ENCODE measurements around the gene TBC1D1.
A peak's percentile ranks its signal among the peaks of the same experiment; 100 is the strongest.
"Not testable (repeated sequence)": the region's sequence is repeated elsewhere in the genome, so short reads cannot be mapped to it uniquely, and the experiment has no call there.

The TBC1D1 gene

GRCh38 chr4:38013461-38014366 lies 122.8 kb downstream of the TBC1D1 start:
- DNase-seq (ENCODE audit: low read depth): no peak

- no peak for DNase-seq (ENCODE audit: low read depth)
These were observed 123.6 kb downstream of the TBC1D1 start for GRCh38 chr4:38014421-38014852.

GRCh38 chr4:38015886-38016515 lies 125.1 kb downstream of the TBC1D1 start:
- DNase-seq (ENCODE audit: low read depth): no peak

GRCh38 chr4:38016698-38017097 lies 125.8 kb downstream of the TBC1D1 start:
- DNase-seq (ENCODE audit: low read depth): no peak

- DNase-seq (ENCODE audit: low read depth): no peak
These were observed 126.7 kb downstream of the TBC1D1 start for GRCh38 chr4:38017609-38018008.

- no peak for DNase-seq (ENCODE audit: low read depth)
These were observed 129.5 kb downstream of the TBC1D1 start for GRCh38 chr4:38020386-38020785.

GRCh38 chr4:38020961-38021360 lies 130.1 kb downstream of the TBC1D1 start:
- not testable (repeated sequence) for DNase-seq (ENCODE audit: low read depth)

- DNase-seq (ENCODE audit: low read depth): no peak
These were observed 130.9 kb downstream of the TBC1D1 start for GRCh38 chr4:38021751-38022150.

GRCh38 chr4:38023347-38024205 lies 132.7 kb downstream of the TBC1D1 start:
- no peak for DNase-seq (ENCODE audit: low read depth)

GRCh38 chr4:38024206-38024509 lies 133.3 kb downstream of the TBC1D1 start:
- no peak for DNase-seq (ENCODE audit: low read depth)

GRCh38 chr4:38025665-38026064 lies 134.8 kb downstream of the TBC1D1 start:
- DNase-seq (ENCODE audit: low read depth): no peak

- DNase-seq (ENCODE audit: low read depth): no peak
These were observed 135.4 kb downstream of the TBC1D1 start for GRCh38 chr4:38026158-38026740.

- no peak for DNase-seq (ENCODE audit: low read depth)
These were observed 139.1 kb downstream of the TBC1D1 start for GRCh38 chr4:38030023-38030422.

- DNase-seq (ENCODE audit: low read depth): peak; percentile 33
These were observed 144.3 kb downstream of the TBC1D1 start for GRCh38 chr4:38034986-38035882.

GRCh38 chr4:38036548-38036947 lies 145.7 kb downstream of the TBC1D1 start:
- DNase-seq (ENCODE audit: low read depth): no peak

GRCh38 chr4:38037612-38038011 lies 146.7 kb downstream of the TBC1D1 start:
- no peak for DNase-seq (ENCODE audit: low read depth)

GRCh38 chr4:38040619-38041018 lies 149.7 kb downstream of the TBC1D1 start:
- no peak for DNase-seq (ENCODE audit: low read depth)

- no peak for DNase-seq (ENCODE audit: low read depth)
These were observed 153.2 kb downstream of the TBC1D1 start for GRCh38 chr4:38044060-38044459.

- DNase-seq (ENCODE audit: low read depth): no peak
These were observed 154.6 kb downstream of the TBC1D1 start for GRCh38 chr4:38045289-38045988.

- DNase-seq (ENCODE audit: low read depth): no peak
These were observed 156.0 kb downstream of the TBC1D1 start for GRCh38 chr4:38046727-38047489.
